ENCODE measurements around the gene NEO1.

NEO1 gene

GRCh38 chr15:73330206-73331051 lies 278.2 kb downstream of the NEO1 start:
- no peak for DNase-seq (ENCODE audit: low read depth)
- no peak for TF ChIP-seq CTCF (IDR thresholded peaks at IDR 0.05; ENCODE audit: control insufficient read depth, insufficient read depth, low read depth, low read length, missing control alignments)
- no peak overlapping the region for H3K4me3 ChIP-seq (ENCODE audit: control insufficient read depth, low read depth, low read length)

- H3K4me3 ChIP-seq (ENCODE audit: control insufficient read depth, low read depth, low read length), result no peak overlapping the region
- TF ChIP-seq CTCF (IDR thresholded peaks at IDR 0.05; ENCODE audit: control insufficient read depth, insufficient read depth, low read depth, low read length, missing control alignments), result no peak
- no peak for DNase-seq (ENCODE audit: low read depth)
Measured at GRCh38 chr15:73331501-73331900, 279.2 kb downstream of the NEO1 start.

- no peak for DNase-seq (ENCODE audit: low read depth)
- TF ChIP-seq CTCF (IDR thresholded peaks at IDR 0.05; ENCODE audit: control insufficient read depth, insufficient read depth, low read depth, low read length, missing control alignments), result no peak
Measured at GRCh38 chr15:73331991-73332925, 280.0 kb downstream of the NEO1 start.

GRCh38 chr15:73333001-73333400 lies 280.7 kb downstream of the NEO1 start:
- TF ChIP-seq CTCF (IDR thresholded peaks at IDR 0.05; ENCODE audit: control insufficient read depth, insufficient read depth, low read depth, low read length, missing control alignments), result no peak
- no peak for DNase-seq (ENCODE audit: low read depth)
- H3K4me3 ChIP-seq (ENCODE audit: control insufficient read depth, low read depth, low read length), result no peak overlapping the region

More at GRCh38 chr15:73331991-73332925, 280.0 kb downstream of the NEO1 start:
- no peak overlapping the region for H3K4me3 ChIP-seq (ENCODE audit: control insufficient read depth, low read depth, low read length)

- no peak overlapping the region for H3K4me3 ChIP-seq (ENCODE audit: control insufficient read depth, low read depth, low read length)
- TF ChIP-seq CTCF (IDR thresholded peaks at IDR 0.05; ENCODE audit: control insufficient read depth, insufficient read depth, low read depth, low read length, missing control alignments), result no peak
- no peak for DNase-seq (ENCODE audit: low read depth)
Measured at GRCh38 chr15:73334086-73334485, 281.8 kb downstream of the NEO1 start.

- no peak overlapping the region for H3K4me3 ChIP-seq (ENCODE audit: control insufficient read depth, low read depth, low read length)
- DNase-seq (ENCODE audit: low read depth), result no peak
- no peak for TF ChIP-seq CTCF (IDR thresholded peaks at IDR 0.05; ENCODE audit: control insufficient read depth, insufficient read depth, low read depth, low read length, missing control alignments)
Measured at GRCh38 chr15:73335026-73335425, 282.8 kb downstream of the NEO1 start.
